ENCODE results near the gene MOAP1. TPM values are rescaled to one million over a fixed set of nuclear protein-coding genes. Genes with fewer than 3 reads are reported as not detected.

MOAP1 gene, protein sequence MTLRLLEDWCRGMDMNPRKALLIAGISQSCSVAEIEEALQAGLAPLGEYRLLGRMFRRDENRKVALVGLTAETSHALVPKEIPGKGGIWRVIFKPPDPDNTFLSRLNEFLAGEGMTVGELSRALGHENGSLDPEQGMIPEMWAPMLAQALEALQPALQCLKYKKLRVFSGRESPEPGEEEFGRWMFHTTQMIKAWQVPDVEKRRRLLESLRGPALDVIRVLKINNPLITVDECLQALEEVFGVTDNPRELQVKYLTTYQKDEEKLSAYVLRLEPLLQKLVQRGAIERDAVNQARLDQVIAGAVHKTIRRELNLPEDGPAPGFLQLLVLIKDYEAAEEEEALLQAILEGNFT
- total RNA-seq = 20.2 and 21.6 TPM in 2 replicates

DNA sequence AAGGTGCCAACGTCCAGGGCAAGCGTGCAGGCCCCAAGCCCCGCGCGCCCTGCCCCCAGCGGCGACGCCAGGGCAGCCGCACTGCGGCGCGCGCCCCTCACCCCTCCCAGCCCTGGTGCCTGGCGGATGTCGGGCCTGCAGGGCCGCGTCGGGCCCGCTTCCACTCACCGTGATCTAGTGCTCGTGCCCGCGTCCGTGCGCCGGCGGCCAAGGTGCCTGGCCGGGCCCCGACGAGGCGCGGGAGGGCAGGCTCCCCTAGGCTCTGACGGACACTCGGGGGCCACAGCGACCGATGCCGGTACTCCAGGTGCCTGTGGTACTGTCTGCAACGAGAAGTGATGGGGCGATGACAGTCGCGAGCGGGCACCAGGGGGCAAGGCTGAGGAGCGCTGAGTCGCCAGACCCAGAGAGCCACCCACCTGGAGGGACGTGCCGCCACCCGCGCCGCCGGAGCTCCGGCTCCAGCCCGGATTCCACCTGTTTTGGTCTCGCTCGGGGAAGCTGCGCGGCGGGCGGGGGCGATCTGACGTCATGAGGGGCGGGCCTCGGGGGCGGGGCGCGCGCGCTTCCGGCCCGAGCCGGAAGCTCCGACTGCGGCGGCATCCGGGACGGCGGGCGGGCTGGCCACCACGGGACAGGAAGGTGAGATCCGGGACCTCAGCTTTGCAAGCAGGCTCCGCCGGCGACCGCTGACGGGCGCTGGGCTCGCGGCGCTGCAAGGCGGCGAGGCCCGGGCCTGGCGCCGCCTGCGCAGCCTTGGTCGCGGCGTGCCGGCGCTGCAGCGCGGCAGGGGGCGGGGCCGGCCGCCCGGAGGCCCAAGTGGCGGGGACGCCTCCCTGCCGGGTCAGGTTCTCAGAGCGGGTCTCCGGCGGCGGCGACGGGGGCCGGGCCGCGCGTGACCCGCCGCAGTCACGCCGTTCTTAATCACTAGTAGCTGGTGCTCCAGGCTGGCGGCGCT, at the start of gene MOAP1, which contains the start of gene LYSET:
MOAP1 (minus strand) TSS at position 507 of the 958 bp plus-strand sequence. CDS start 655 bp downstream, outside the sequence.
LYSET (plus strand) TSS at position 927 of the 958 bp plus-strand sequence. CDS start 89 bp downstream, outside the sequence.

DNA sequence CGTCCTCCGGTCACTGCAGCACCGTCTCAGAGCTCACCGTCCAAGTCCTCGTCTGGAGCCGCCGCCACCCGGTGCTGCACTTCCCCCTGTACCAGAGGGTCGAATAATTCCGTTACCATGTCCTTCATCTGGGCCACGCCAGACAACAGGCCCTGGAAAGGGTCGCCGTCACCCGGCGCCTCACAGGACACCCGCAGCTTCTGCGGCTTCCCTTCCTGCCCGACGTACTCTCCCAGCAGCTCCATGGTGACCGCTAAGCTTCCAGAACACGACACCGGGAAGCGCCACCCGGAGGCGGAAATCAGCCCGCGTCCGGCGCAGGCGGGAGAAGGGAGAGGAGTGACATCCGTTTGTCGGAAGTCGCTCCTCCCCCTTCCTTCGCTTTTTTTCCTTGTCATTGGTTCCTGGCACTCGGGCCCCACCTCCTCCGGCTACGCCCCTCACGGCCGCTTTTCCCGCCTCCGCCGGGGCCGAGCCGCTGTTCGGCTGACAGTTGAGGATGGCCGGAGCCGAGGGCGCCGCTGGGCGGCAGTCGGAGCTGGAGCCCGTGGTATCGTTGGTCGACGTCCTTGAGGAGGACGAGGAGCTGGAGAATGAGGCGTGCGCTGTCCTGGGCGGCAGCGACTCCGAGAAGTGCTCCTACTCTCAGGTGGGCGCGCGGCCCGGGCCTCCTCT, 22.2 kb upstream of the MOAP1 start, which contains the start of the genes GON7 and UBR7:
GON7 (minus strand) TSS at position 273 of the 675 bp plus-strand sequence; CDS start at position 245, 28 bp downstream.
UBR7 (plus strand) TSS at position 464 of the 675 bp plus-strand sequence; CDS start at position 500, 36 bp downstream.

Other genes starting within 250 kb of the MOAP1 start
- gene ITPK1, start 69.0 kb downstream of the MOAP1 start, total RNA-seq = 30.1 and 35.2 TPM in 2 replicates
- gene LYSET, start 420 bp upstream of the MOAP1 start, total RNA-seq = 14.0 and 15.4 TPM in 2 replicates
- 8.0 and 8.2 TPM in 2 replicates for gene GON7, start 22.2 kb upstream of the MOAP1 start, total RNA-seq
- 16.4 and 24.5 TPM in 2 replicates for gene UBR7, start 22.4 kb upstream of the MOAP1 start, total RNA-seq
- 30.4 and 32.1 TPM in 2 replicates for gene BTBD7, start 148.1 kb upstream of the MOAP1 start, total RNA-seq
- not detected in 2 replicates for gene COX8C, start 162.3 kb upstream of the MOAP1 start, total RNA-seq
- gene UNC79, start 246.0 kb upstream of the MOAP1 start, total RNA-seq = under 0.01 and 0.21 TPM in 2 replicates